GM12878 (cell line): ENCODE data around the gene SLC9C2. TPM values are rescaled to one million over a fixed set of nuclear protein-coding genes. Genes with fewer than 3 reads are reported as not detected.

Experiments
- ATAC-seq: fragments of 200-7000 bp; cut with Tn5 transposase; 3 replicates; pipeline ENCODE4 v1.9.1; 2020; ENCODE audit warnings: mild to moderate bottlenecking, moderate library complexity
- BruUV-seq: library from RNA; stranded (reverse); fragments of 400-500 nt; replicated peaks from 2 replicates; lab custom pipeline; 2021; lab: Mats Ljungman, UMichigan
- CTCF ChIA-PET: fragments of 300-600 bp; sonication (Branson Sonifier 250); formaldehyde crosslinking; extraction: SDS; loops from one replicate; lab custom pipeline; 2021; ENCODE audit warnings: inconsistent platforms; lab: Yijun Ruan, JAX
- POLR2A ChIA-PET: fragments of 350-600 bp; formaldehyde crosslinking; extraction: SDS; loops from one replicate; lab custom pipeline; 2021; ENCODE audit warnings: inconsistent platforms; lab: Charles Lee
- RAD21 ChIA-PET: fragments of 300-600 bp; sonication (Branson Sonifier 250); formaldehyde crosslinking; loops from one replicate; lab custom pipeline; 2023; ENCODE audit warnings: antibody characterized with exemption; ENCODE audit not compliant: unreplicated experiment; lab: Charles Lee
- SMC1A ChIA-PET: fragments of 300-600 bp; sonication (Branson Sonifier 250); formaldehyde crosslinking; loops from one replicate; lab custom pipeline; 2023; ENCODE audit not compliant: unreplicated experiment, uncharacterized antibody; lab: Charles Lee
- DNase-seq: peaks from one replicate; pipeline ENCODE4 v3.0.0-alpha.2; 2011; ENCODE audit warnings: low read depth, low spot score
- FAIRE-seq: peaks from 3 replicates; lab custom pipeline; 2011; peaks lifted over from hg19 to GRCh38; lab: Jason Lieb, UNC
- H2AFZ ChIP-seq: 2 replicates; pipeline ENCODE4 v1.6.0; 2011; ENCODE audit warnings: low read depth, low read length, control low read depth; ENCODE audit not compliant: control insufficient read depth
- H3K27ac ChIP-seq: 2 replicates; pipeline ENCODE4 v1.5.1; 2011; ENCODE audit warnings: control low read depth; ENCODE audit not compliant: control insufficient read depth, insufficient read depth
- H3K27me3 ChIP-seq, 2 experiments: replicated peaks in 1 of 2; 2 replicates each; pipeline versions ENCODE4 v1.6.0 to v1.6.1; 2011; ENCODE audit warnings: low read length in 1 of 2; ENCODE audit not compliant: control insufficient read depth in 2 of 2, insufficient read depth in 2 of 2
- H3K36me3 ChIP-seq, 2 experiments: 2 replicates each; pipeline ENCODE4 v1.5.1; 2011; ENCODE audit warnings: low read length in 1 of 2; ENCODE audit not compliant: control insufficient read depth in 2 of 2, insufficient read depth in 2 of 2
- H3K4me1 ChIP-seq: 2 replicates; pipeline ENCODE4 v1.6.1; 2011; ENCODE audit warnings: mild to moderate bottlenecking, low read length, moderate library complexity, mixed read lengths; ENCODE audit not compliant: control insufficient read depth, insufficient read depth
- H3K4me2 ChIP-seq: 2 replicates; pipeline ENCODE4 v1.6.0; 2011; ENCODE audit warnings: control low read depth; ENCODE audit not compliant: control insufficient read depth, insufficient read depth
- H3K4me3 ChIP-seq: fragments of 200-600 bp; sonication (generic); 2 replicates; pipeline ENCODE4 v1.5.1; 2016
- H3K79me2 ChIP-seq: 2 replicates; pipeline ENCODE4 v1.6.0; 2011; ENCODE audit warnings: low read length; ENCODE audit not compliant: control insufficient read depth, insufficient read depth
- H3K9ac ChIP-seq: 2 replicates; pipeline ENCODE4 v1.8.0; 2011; ENCODE audit warnings: low read length, control low read depth, mixed read lengths; ENCODE audit not compliant: control insufficient read depth, insufficient read depth
- H3K9me3 ChIP-seq: replicated peaks from 3 replicates; pipeline ENCODE4 v1.5.1; 2011; ENCODE audit warnings: mild to moderate bottlenecking, low read length; ENCODE audit not compliant: control insufficient read depth, insufficient read depth
- H4K20me1 ChIP-seq: 2 replicates; pipeline ENCODE4 v1.6.0; 2011; ENCODE audit not compliant: control insufficient read depth, insufficient read depth
- BHLHE40 ChIP-seq, 2 experiments: fragments of 450-650 bp in 1 of 2; IDR thresholded peaks; 2 replicates each; pipeline ENCODE4 v1.6.1; 2011 to 2017; ENCODE audit warnings: low read depth in 2 of 2, borderline replicate concordance in 1 of 2, improper control_type of control experiment in 1 of 2, low read length in 1 of 2, mild to moderate bottlenecking in 1 of 2
- BRCA1 ChIP-seq: IDR thresholded peaks from 2 replicates; pipeline ENCODE4 v1.6.1; 2011; ENCODE audit warnings: low read depth, low read length, improper control_type of control experiment
- E2F4 ChIP-seq: IDR thresholded peaks from 2 replicates; pipeline ENCODE4 v1.6.1; 2012; ENCODE audit warnings: low read depth, low read length, improper control_type of control experiment
- EGR1 ChIP-seq, 2 experiments: IDR thresholded peaks; 1 replicate in 1 of 2; 2 replicates in 1 of 2; pipeline ENCODE4 v1.6.1; 2011 to 2012; ENCODE audit warnings: low read depth in 2 of 2, low read length in 2 of 2, borderline replicate concordance in 1 of 2, mild to moderate bottlenecking in 1 of 2, moderate library complexity in 1 of 2
- HDAC2 ChIP-seq: fragments of 200-600 bp; sonication (generic); IDR thresholded peaks from 2 replicates; pipeline ENCODE4 v1.6.1; 2017
- IKZF1 ChIP-seq: fragments of 450-650 bp; conservative IDR thresholded peaks from 2 replicates; pipeline ENCODE4 v1.6.1; 2017; ENCODE audit warnings: antibody characterized with exemption, mild to moderate bottlenecking
- IKZF2 ChIP-seq, 2 experiments: fragments of 450-650 bp; IDR thresholded peaks; 2 replicates each; pipeline ENCODE4 v1.6.1; 2017; ENCODE audit warnings: mild to moderate bottlenecking in 2 of 2, moderate library complexity in 2 of 2
- MTA2 ChIP-seq: fragments of 450-650 bp; IDR thresholded peaks from 2 replicates; pipeline ENCODE4 v1.6.1; 2016; ENCODE audit warnings: low read depth, mild to moderate bottlenecking, moderate library complexity
- MYC ChIP-seq: IDR thresholded peaks from 2 replicates; pipeline ENCODE4 v1.6.1; 2011; ENCODE audit warnings: mild to moderate bottlenecking, low read length, moderate library complexity, inconsistent platforms; ENCODE audit not compliant: insufficient read depth, insufficient replicate concordance, insufficient read length, severe bottlenecking
- NBN ChIP-seq: fragments of 450-650 bp; IDR thresholded peaks from 2 replicates; pipeline ENCODE4 v1.6.1; 2016
- PAX5 ChIP-seq: IDR thresholded peaks from 2 replicates; pipeline ENCODE4 v1.6.1; 2011; ENCODE audit warnings: low read depth, low read length, borderline replicate concordance
- RELB ChIP-seq: fragments of 450-650 bp; IDR thresholded peaks from 2 replicates; pipeline ENCODE4 v1.6.1; 2017; ENCODE audit warnings: low read depth, mild to moderate bottlenecking, moderate library complexity
- RUNX3 ChIP-seq: IDR thresholded peaks from 2 replicates; pipeline ENCODE4 v1.6.1; 2012; ENCODE audit warnings: low read length, inconsistent platforms
- SMAD5 ChIP-seq: IDR thresholded peaks from 2 replicates; pipeline ENCODE4 v1.6.1; 2016; ENCODE audit warnings: antibody characterized with exemption, low read depth
- SPI1 ChIP-seq: IDR thresholded peaks from 2 replicates; pipeline ENCODE4 v1.6.1; 2011; ENCODE audit warnings: low read depth, mild to moderate bottlenecking, low read length, moderate library complexity, borderline replicate concordance; ENCODE audit not compliant: insufficient read depth
- SRF ChIP-seq, 2 experiments: IDR thresholded peaks; 2 replicates each; pipeline ENCODE4 v1.6.1; 2011; ENCODE audit warnings: low read depth in 2 of 2, low read length in 2 of 2, mild to moderate bottlenecking in 1 of 2, moderate library complexity in 1 of 2
- SUPT20H ChIP-seq: IDR thresholded peaks from 2 replicates; pipeline ENCODE4 v1.6.1; 2011; ENCODE audit warnings: low read depth, mild to moderate bottlenecking, low read length, moderate library complexity, borderline replicate concordance; ENCODE audit not compliant: control insufficient read depth
- WRNIP1 ChIP-seq: IDR thresholded peaks from 2 replicates; pipeline ENCODE4 v1.6.1; 2011; ENCODE audit warnings: low read depth, low read length, improper control_type of control experiment, borderline replicate concordance
- YBX1 ChIP-seq: fragments of 450-650 bp; IDR thresholded peaks from 2 replicates; pipeline ENCODE4 v1.6.1; 2016; ENCODE audit warnings: antibody characterized with exemption
- ZBTB33 ChIP-seq: fragments of 450-650 bp; IDR thresholded peaks from 2 replicates; pipeline ENCODE4 v1.6.1; 2017; ENCODE audit warnings: mild to moderate bottlenecking
- ZNF217 ChIP-seq: fragments of 450-650 bp; IDR thresholded peaks from 2 replicates; pipeline ENCODE4 v1.6.1; 2017; ENCODE audit warnings: antibody characterized with exemption, mild to moderate bottlenecking
- WGBS: methylation state at CpG from one replicate; pipeline ENCODE4 v1.1.6; 2016; ENCODE audit warnings: low lambda C conversion rate; ENCODE audit not compliant: insufficient replicate concordance, insufficient coverage; ENCODE audit errors: missing lambda C conversion rate; 5-methylcytosine and 5-hydroxymethylcytosine counted together
- in situ Hi-C: fragments of 300-500 bp; cut with MboI; formaldehyde crosslinking; loops from 9 replicates; pipeline ENCODE4 v1.14.3; 2018; ENCODE audit warnings: mixed read lengths
- intact Hi-C: fragments of 100-400 bp; cut with micrococcal nuclease; formaldehyde crosslinking; loops from one replicate; pipeline ENCODE4 v1.14.2; 2022; ENCODE audit not compliant: unreplicated experiment
- polyA plus RNA-seq, 11 experiments: library from polyadenylated mRNA; depleted of rRNA in 4 of 11; unstranded in 6 of 11; stranded (reverse) in 5 of 11; fragments of >200 nt; fragmentation: Nextera tagmentation in 4 of 11; fragmentation: Illumina TruSeq in 1 of 11; extraction: Ambion mirVana in 4 of 11; extraction: Trizol in 1 of 11; gene quantifications; 1 replicate in 1 of 11; 2 replicates in 10 of 11; pipeline versions ENCODE4 v1.2.1 to v1.2.3, GENCODE V29; 2011 to 2016; ENCODE audit warnings: inconsistent platforms in 2 of 11, missing spikeins in 2 of 11, low read depth in 1 of 11
- total RNA-seq, 4 experiments: library from RNA; depleted of rRNA in 3 of 4; stranded (reverse); fragments of >200 nt in 3 of 4; fragmentation: Illumina TruSeq in 1 of 4; extraction: Trizol in 1 of 4; gene quantifications; 2 replicates each; pipeline versions ENCODE4 v1.2.1 to v1.2.3, GENCODE V29; 2013 to 2021

The SLC9C2 gene
- total and polyA plus RNA-seq, 10 of the 15 experiments (the other 5 are each of a cell fraction or from before 2014, with no cell fraction given) = not detected

GRCh38 chr1:173570370-173571007, 32.4 kb downstream of the SLC9C2 start:
- CTCF ChIA-PET = interaction anchor here (0.7 to 1.0 kb wide), 2 partner anchors 9 to 11 kb away, joined by 3 to 4 read pairs; no protein-coding TSS in a partner anchor
- intact Hi-C loops (no loop called here), in situ Hi-C loops (no loop called here)
- H3K27me3 ChIP-seq = no peaks in the 10 kb centered on the region; a peak in 1 of 4 replicates
- H3K4me3 ChIP-seq = no peak overlapping the region
- H3K9ac ChIP-seq = no peak overlapping the region
- no peaks in the 10 kb centered on the region for H3K4me1 ChIP-seq
- H2AFZ ChIP-seq = no peak overlapping the region
- no peaks in the 10 kb centered on the region for H3K9me3 ChIP-seq
- no peaks in the 10 kb centered on the region for H3K36me3 ChIP-seq
- SMC1A ChIA-PET = interaction anchor here (0.6 to 1.4 kb wide), 3 partner anchors 88 to 307 kb away, joined by 3 read pairs; no protein-coding TSS in a partner anchor
- RAD21 ChIA-PET = interaction anchor here (1.2 kb wide), 1 partner anchor 153 kb away, joined by 3 read pairs; no protein-coding TSS in a partner anchor
- peak; percentile 9 for DNase-seq
- FAIRE-seq = peak; percentile 49
- H3K4me2 ChIP-seq = no peak overlapping the region
- H4K20me1 ChIP-seq = no peaks in the 10 kb centered on the region
- peak; percentile 82 for ATAC-seq
- WGBS = 53% methylated on average over 4 of the region's 4 CpGs
- H3K79me2 ChIP-seq = no peaks in the 10 kb centered on the region
- POLR2A ChIA-PET = no interaction called here
- H3K27ac ChIP-seq = no peak overlapping the region
- no TSS peak for BruUV-seq
- TF ChIP-seq SMAD5 (no peak), PAX5 (peak; percentile 6; the same call in 1 of the 2 replicates), SRF (IDR thresholded peaks at IDR 0.05; ENCODE audit: low read depth in 2 of 2, low read length in 2 of 2) (no peak), EGR1 (IDR thresholded peaks at IDR 0.05; ENCODE audit: borderline replicate concordance in 1 of 2, low read depth in 2 of 2, low read length in 2 of 2) (no peak), SPI1 (no peak), SUPT20H (no peak), BRCA1 (no peak), IKZF2 (IDR thresholded peaks at IDR 0.05) (peak; percentile 43 to 50; a peak in 2 of 4 replicates), RUNX3 (peak; percentile 67), WRNIP1 (no peak), MTA2 (peak; percentile 37; the same call in 1 of the 2 replicates), NBN (no peak), MYC (no peak), RELB (peak; percentile 42; the same call in 1 of the 2 replicates), IKZF1 (peak; percentile 52), E2F4 (no peak), ZNF217 (no peak), ZBTB33 (no peak), HDAC2 (no peak), BHLHE40 (IDR thresholded peaks at IDR 0.05; ENCODE audit: borderline replicate concordance in 1 of 2, low read depth in 2 of 2, low read length in 1 of 2) (peak in 1 of 2 experiments; percentile 48; a peak in 1 of 4 replicates), YBX1 (no peak)
